Mucosa of rectum (tissue), 2 donors: ENCODE data around the gene YPEL4.

Experiments
- H3K27ac ChIP-seq, 2 donors: one replicate each; pipeline ENCODE4 v1.7.0; 2013; ENCODE audit warnings: inconsistent platforms in 2 of 2, low read depth in 2 of 2, low read length in 2 of 2
- H3K27me3 ChIP-seq, 2 donors: one replicate each; pipeline ENCODE4 v1.7.0; 2013; ENCODE audit warnings: low read length in 2 of 2; ENCODE audit not compliant: control insufficient read depth in 2 of 2, insufficient read depth in 2 of 2
- H3K36me3 ChIP-seq, 2 donors: one replicate each; pipeline ENCODE4 v1.7.0; 2013; ENCODE audit warnings: low read length in 2 of 2; ENCODE audit not compliant: control insufficient read depth in 2 of 2, insufficient read depth in 2 of 2
- H3K4me1 ChIP-seq, 2 donors: one replicate each; pipeline ENCODE4 v1.7.0; 2013; ENCODE audit warnings: low read length in 2 of 2, mild to moderate bottlenecking in 1 of 2; ENCODE audit not compliant: control insufficient read depth in 2 of 2, insufficient read depth in 2 of 2
- H3K4me3 ChIP-seq, 2 donors: one replicate each; pipeline ENCODE4 v1.7.0; 2013; ENCODE audit warnings: low read length in 2 of 2
- H3K9ac ChIP-seq, 2 donors: one replicate each; pipeline ENCODE4 v1.7.0; 2013; ENCODE audit warnings: low read length in 2 of 2, low read depth in 1 of 2, mild to moderate bottlenecking in 1 of 2
- H3K9me3 ChIP-seq, 2 donors: one replicate each; pipeline ENCODE4 v1.7.0; 2013; ENCODE audit warnings: low read length in 2 of 2; ENCODE audit not compliant: control insufficient read depth in 2 of 2
- donor health status: healthy.
- donor health status: Normal muscosa, but diverticular disease.

Gene YPEL4

DNA sequence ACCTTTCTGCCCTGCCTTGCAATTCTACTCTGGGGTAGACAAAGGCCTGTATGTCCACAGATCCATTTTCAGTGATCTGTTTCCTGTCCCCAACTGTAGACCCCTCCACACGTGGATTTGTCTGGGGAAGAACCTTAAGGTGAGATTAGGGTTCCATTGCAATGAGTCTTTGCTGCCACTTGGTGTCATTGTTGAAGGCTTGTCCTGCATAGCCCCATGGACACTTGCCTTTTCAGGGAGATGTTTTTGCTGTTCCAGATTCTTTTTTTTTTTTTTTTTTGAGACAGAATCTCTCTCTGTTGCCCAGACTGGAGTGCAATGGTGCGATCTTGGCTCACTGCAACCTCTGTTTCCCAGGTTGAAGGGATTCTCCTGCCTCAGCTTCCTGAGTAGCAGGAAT lies 30.4 kb downstream of the YPEL4 start:
- Histone ChIP-seq H3K4me1 (no peaks in the 10 kb centered on the region), H3K27ac (no peak overlapping the region), H3K36me3 (no peaks in the 10 kb centered on the region), H3K9me3 (peaks cover 0 to 9% of the 10 kb centered on the region in 2 donors), H3K9ac (no peak overlapping the region), H3K27me3 (no peaks in the 10 kb centered on the region), H3K4me3 (no peak overlapping the region)

- Histone ChIP-seq H3K27ac (no peak overlapping the region), H3K4me3 (no peak overlapping the region), H3K4me1 (no peaks in the 10 kb centered on the region), H3K27me3 (no peaks in the 10 kb centered on the region), H3K9ac (no peak overlapping the region), H3K36me3 (peaks cover 0 to 3% of the 10 kb centered on the region in 2 donors), H3K9me3 (peaks cover 0 to 9% of the 10 kb centered on the region in 2 donors)
Measured at GRCh38 chr11:57618438-57618837, 31.3 kb downstream of the YPEL4 start.

DNA sequence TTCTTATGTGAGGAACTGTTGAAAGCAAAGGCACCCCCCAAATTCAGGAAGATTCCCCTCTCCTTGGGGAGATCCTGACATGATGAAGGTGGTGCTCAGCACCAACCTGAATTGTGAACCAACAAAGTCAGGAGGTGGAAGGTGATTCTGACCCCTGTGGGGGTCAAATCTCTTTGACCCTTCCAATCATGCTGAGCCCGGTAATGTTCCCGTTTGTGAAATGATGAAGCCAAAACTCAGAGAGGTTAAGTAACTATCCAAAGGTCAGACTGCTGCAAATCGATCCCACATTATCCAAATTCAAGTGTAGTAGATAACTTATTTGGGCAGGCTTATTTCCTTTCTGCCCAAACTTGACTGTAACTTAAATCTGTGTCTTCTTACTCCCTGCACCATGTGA lies 33.1 kb downstream of the YPEL4 start:
- Histone ChIP-seq H3K4me3 (no peak overlapping the region), H3K36me3 (peaks cover 0 to 5% of the 10 kb centered on the region in 2 donors), H3K27me3 (no peaks in the 10 kb centered on the region), H3K27ac (no peak overlapping the region), H3K9me3 (peaks cover 0 to 9% of the 10 kb centered on the region in 2 donors), H3K4me1 (no peaks in the 10 kb centered on the region), H3K9ac (no peak overlapping the region)

DNA sequence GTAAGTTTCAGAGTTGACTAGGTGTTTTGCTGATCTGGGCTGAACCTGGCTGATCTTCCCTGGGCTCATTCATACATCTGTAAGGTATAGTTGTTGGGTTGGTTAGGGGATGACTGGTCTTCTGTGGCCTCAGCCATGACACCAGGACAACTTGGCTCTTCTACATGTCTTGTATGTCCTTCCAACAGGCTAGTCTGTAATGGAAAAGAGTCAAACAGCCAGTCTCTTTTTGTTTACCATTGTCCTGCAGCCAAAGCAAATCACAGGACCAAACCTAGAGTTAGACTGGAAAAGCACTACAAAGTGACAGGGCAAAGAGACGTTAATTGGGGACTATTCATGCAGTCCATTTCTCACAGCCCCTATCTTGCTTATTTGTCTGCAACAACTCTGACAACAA lies 34.4 kb downstream of the YPEL4 start:
- Histone ChIP-seq H3K9me3 (peaks cover 0 to 9% of the 10 kb centered on the region in 2 donors), H3K9ac (no peak overlapping the region), H3K27me3 (no peaks in the 10 kb centered on the region), H3K36me3 (peaks cover 0 to 5% of the 10 kb centered on the region in 2 donors), H3K4me1 (no peaks in the 10 kb centered on the region), H3K4me3 (no peak overlapping the region), H3K27ac (no peak overlapping the region)

DNA sequence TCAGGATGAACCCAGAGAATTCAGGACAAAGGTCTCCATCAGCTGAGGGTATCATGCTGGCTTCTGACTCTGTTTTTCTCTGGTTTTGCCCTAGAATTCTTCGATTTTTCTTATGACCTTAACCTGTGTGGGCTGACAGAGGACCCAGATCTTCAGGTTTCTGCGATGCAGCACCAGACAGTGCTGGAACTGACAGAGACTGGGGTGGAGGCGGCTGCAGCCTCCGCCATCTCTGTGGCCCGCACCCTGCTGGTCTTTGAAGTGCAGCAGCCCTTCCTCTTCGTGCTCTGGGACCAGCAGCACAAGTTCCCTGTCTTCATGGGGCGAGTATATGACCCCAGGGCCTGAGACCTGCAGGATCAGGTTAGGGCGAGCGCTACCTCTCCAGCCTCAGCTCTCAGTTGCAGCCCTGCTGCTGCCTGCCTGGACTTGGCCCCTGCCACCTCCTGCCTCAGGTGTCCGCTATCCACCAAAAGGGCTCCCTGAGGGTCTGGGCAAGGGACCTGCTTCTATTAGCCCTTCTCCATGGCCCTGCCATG lies 35.4 kb downstream of the YPEL4 start:
- Histone ChIP-seq H3K4me3 (no peak overlapping the region), H3K4me1 (no peaks in the 10 kb centered on the region), H3K27ac (no peak overlapping the region), H3K27me3 (no peaks in the 10 kb centered on the region), H3K36me3 (peaks cover 0 to 5% of the 10 kb centered on the region in 2 donors), H3K9me3 (peaks cover 0 to 2% of the 10 kb centered on the region in 2 donors), H3K9ac (no peak overlapping the region)

DNA sequence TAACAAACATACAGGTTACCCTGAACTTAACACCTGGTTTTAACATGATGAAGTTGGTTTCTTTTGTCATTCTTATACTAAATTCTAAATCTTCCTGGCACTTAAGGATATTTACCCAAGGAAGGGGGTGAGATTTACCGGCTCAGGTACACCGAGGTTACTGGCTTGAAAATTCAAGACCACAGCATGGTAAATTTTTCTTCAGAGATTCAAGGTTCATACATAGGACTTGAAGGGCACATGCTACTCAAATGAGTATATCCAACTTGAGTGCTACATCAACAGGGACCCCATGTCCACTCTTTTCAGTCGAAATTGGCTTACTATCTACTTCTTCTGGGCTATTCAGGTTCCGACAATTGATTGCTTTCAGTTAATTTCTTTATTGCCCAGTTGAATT lies 39.5 kb downstream of the YPEL4 start:
- Histone ChIP-seq H3K9me3 (no peaks in the 10 kb centered on the region), H3K4me1 (no peaks in the 10 kb centered on the region), H3K27ac (no peak overlapping the region), H3K27me3 (no peaks in the 10 kb centered on the region), H3K9ac (no peak overlapping the region), H3K36me3 (peaks cover 0 to 10% of the 10 kb centered on the region in 2 donors), H3K4me3 (no peak overlapping the region)

GRCh38 chr11:57605028-57605420 lies 44.7 kb downstream of the YPEL4 start:
- H3K36me3 ChIP-seq = peaks cover 0 to 4% of the 10 kb centered on the region in 2 donors
- no peak overlapping the region for H3K27ac ChIP-seq
- no peaks in the 10 kb centered on the region for H3K9me3 ChIP-seq
- no peak overlapping the region for H3K9ac ChIP-seq
- no peaks in the 10 kb centered on the region for H3K27me3 ChIP-seq
- H3K4me3 ChIP-seq = no peak overlapping the region
- no peaks in the 10 kb centered on the region for H3K4me1 ChIP-seq

DNA sequence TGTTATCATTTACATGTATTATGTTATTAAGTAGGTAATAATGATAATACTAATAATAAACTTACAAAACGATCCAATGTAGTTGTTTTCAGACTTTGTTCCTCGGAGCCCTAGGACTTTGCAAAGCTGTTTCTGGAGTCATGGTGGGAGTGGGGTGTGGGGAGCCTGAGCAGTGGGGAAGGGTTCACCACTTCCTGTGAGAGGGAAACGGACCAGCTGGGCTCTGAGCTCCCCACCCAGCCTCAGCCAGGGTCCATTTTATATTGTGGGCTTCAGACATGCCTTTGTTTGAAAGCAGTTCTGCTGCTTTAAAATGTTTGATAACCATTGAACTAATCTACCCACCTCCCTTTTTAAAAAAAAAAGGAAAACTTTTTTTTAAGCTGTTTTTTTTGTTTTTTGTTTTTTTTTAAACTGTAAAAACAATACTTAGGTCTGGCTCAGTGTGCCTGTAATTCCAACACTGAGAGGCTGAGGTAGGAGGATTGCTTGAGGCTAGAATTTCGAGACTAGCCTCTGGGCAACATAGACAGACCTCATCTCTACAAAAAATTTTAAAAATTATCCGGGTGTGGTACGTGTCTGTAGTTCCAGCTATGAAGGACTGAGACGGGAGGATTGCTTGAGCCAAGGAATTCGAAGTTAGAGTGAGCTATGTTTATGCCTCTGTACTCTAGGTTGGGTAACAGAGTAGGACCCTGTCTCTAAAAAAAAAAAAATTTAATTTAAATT lies 45.2 kb downstream of the YPEL4 start:
- H3K27me3 ChIP-seq = no peaks in the 10 kb centered on the region
- H3K4me1 ChIP-seq = no peaks in the 10 kb centered on the region
- H3K36me3 ChIP-seq = peaks cover 0 to 4% of the 10 kb centered on the region in 2 donors
- no peak overlapping the region for H3K9ac ChIP-seq
- no peak overlapping the region for H3K27ac ChIP-seq
- no peaks in the 10 kb centered on the region for H3K9me3 ChIP-seq
- H3K4me3 ChIP-seq = no peak overlapping the region

DNA sequence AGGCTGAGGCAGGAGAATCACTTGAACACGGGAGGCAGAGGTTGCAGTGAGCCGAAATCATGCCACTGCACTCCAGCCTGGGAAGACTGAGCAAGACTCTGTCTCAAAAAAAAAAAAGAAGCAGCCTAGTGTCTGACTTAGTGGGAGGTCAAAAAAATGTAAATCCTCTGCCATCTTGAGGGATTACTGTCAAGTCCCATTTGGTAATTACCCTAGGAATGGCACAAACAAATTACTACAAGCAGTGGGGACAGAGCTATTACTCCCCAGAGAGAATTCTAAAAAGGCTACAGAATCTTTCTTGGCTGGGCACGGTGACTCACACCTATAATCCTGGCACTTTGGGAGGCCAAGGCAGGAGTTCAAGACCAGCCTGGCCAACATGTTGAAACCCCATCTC lies 48.4 kb downstream of the YPEL4 start:
- no peak overlapping the region for H3K4me3 ChIP-seq
- no peak overlapping the region for H3K9ac ChIP-seq
- no peak overlapping the region for H3K27ac ChIP-seq
- H3K36me3 ChIP-seq = peaks cover 0 to 4% of the 10 kb centered on the region in 2 donors
- H3K27me3 ChIP-seq = peaks cover 7 to 8% of the 10 kb centered on the region in 2 donors
- no peaks in the 10 kb centered on the region for H3K9me3 ChIP-seq
- H3K4me1 ChIP-seq = no peaks in the 10 kb centered on the region

DNA sequence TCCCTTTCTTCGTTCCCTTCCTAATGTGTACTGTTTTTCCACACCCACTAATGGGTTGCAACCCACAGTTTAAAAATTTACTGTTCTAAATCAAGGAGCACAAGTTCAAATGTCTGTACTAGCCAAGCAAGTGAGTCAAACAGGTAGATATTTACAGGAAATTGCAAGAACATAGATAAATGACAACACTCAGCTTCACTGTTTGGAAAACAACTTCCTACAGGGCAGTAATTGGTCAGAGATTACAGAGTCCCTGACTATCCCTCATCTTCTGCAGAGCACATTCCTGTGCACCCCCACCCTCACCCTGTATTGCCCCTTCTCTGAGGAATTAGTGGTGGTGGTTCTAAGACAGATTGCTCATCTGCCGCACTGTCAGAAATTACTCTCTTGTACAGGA lies 50.3 kb downstream of the YPEL4 start:
- Histone ChIP-seq H3K27me3 (peaks cover 7 to 8% of the 10 kb centered on the region in 2 donors), H3K4me1 (no peaks in the 10 kb centered on the region), H3K4me3 (no peak overlapping the region), H3K36me3 (no peaks in the 10 kb centered on the region), H3K27ac (no peak overlapping the region), H3K9ac (no peak overlapping the region), H3K9me3 (no peaks in the 10 kb centered on the region)
